ENCODE measurements around the gene OR14A2.

- no peak for TF ChIP-seq POLR2A (IDR thresholded peaks at IDR 0.05)
- no peak for TF ChIP-seq CTCF (IDR thresholded peaks at IDR 0.05)
- no peak for TF ChIP-seq EP300 (IDR thresholded peaks at IDR 0.05; ENCODE audit: low read depth)
- no peak for TF ChIP-seq POLR2AphosphoS5 (IDR thresholded peaks at IDR 0.05)
Measured at GRCh38 chr1:247747616-247748015, 325 bp downstream of the OR14A2 start.

Measured in transverse colon (tissue), 4 donors.